ENCODE results near the gene FDX2. TPM values are rescaled to one million over a fixed set of nuclear protein-coding genes. Genes with fewer than 3 reads are reported as not detected.

FDX2 gene
- total and polyA plus RNA-seq, 2 donors (not counting 3 experiments of a cell fraction or from before 2014, with no cell fraction given) = 20.5 to 59.8 TPM

GRCh38 chr19:10269333-10270179 lies 46.3 kb downstream of the FDX2 start:
- Histone ChIP-seq H3K9me3 (replicated peaks; ENCODE audit: control insufficient read depth, insufficient read depth, low read length) (no peaks in the 10 kb centered on the region), H2AFZ (ENCODE audit: low read depth, low read length) (peak overlapping the region; percentile 9), H4K20me1 (replicated peaks; ENCODE audit: control insufficient read depth, extremely low read depth, insufficient read depth, low read length) (no peaks in the 10 kb centered on the region), H3K4me3 (replicated peaks in 1 of 3; ENCODE audit: insufficient read depth in 1 of 3, low read depth in 1 of 3, low read length in 3 of 3) (no peak overlapping the region), H3K4me2 (ENCODE audit: insufficient read depth, low read length) (peak overlapping the region; percentile 50), H3K27me3 (ENCODE audit: control insufficient read depth in 2 of 2, insufficient read depth in 2 of 2, low read length in 2 of 2) (no peaks in the 10 kb centered on the region), H3K36me3 (ENCODE audit: control insufficient read depth in 2 of 2, extremely low read depth in 1 of 2, insufficient read depth in 2 of 2, low read length in 2 of 2) (no peaks in the 10 kb centered on the region), H3K9ac (replicated peaks; ENCODE audit: extremely low read depth, insufficient read depth, low read length) (peak overlapping the region; percentile 61), H3K9me1 (replicated peaks; ENCODE audit: control insufficient read depth, extremely low read depth, insufficient read depth, low read length) (no peaks in the 10 kb centered on the region), H3K79me2 (ENCODE audit: control insufficient read depth, insufficient read depth, low read length) (no peaks in the 10 kb centered on the region), H3K4me1 (ENCODE audit: control insufficient read depth, extremely low read depth, insufficient read depth, low read length) (peaks cover 36% of the 10 kb centered on the region), H3K27ac (ENCODE audit: insufficient read depth, low read depth, low read length) (peak overlapping the region; percentile 73)
- DNase-seq (ENCODE audit: low read depth, low spot score) (peak; percentile 90), FAIRE-seq (peak; percentile 84)
- dilution Hi-C loops (cut with MboI; ENCODE audit: extremely low pct_ligation_motif_present, low sequenced_read_pairs) = no loop called here
- ChIA-PET CTCF (interaction anchor here (0.6 to 9.0 kb wide), 34 partner anchors 10 to 154 kb away, joined by 3 to 411 read pairs (median 6); partner anchors contain the start of genes CDC37, FDX2, ICAM4 and ICAM5), POLR2A (interaction anchor here (0.7 to 2.6 kb wide), 6 partner anchors 9 to 121 kb away, joined by 5 to 15 read pairs (median 12); partner anchors contain the start of genes ICAM4 and ICAM5)
- intact Hi-C loops (cut with micrococcal nuclease) = loop anchor here (1.0 to 5.0 kb wide), 5 partner anchors 17 to 120 kb away; partner anchors contain the start of genes FDX2, ICAM4, RAVER1 and TYK2
- BruUV-seq (replicated peaks) = no TSS peak
- TF ChIP-seq GATA2 (IDR thresholded peaks at IDR 0.05; ENCODE audit: insufficient read depth, insufficient read length, low read depth, low read length) = no peak
- no peak for TF ChIP-seq JUN (IDR thresholded peaks at IDR 0.05; ENCODE audit: borderline replicate concordance, insufficient read depth, insufficient read length, low read depth)
- TF ChIP-seq MAX (IDR thresholded peaks at IDR 0.05; ENCODE audit: insufficient read depth, insufficient read length) = peak; percentile 11
- TF ChIP-seq POLR2AphosphoS5 (IDR thresholded peaks at IDR 0.05; ENCODE audit: insufficient read depth, low read depth, low read length) = no peak
- TF ChIP-seq CTCF (IDR thresholded peaks at IDR 0.05; ENCODE audit: extremely low read depth in 1 of 2, insufficient read depth in 1 of 2, low read depth in 1 of 2, low read length in 2 of 2) = peak; percentile 88 to 93
- TF ChIP-seq FOS (IDR thresholded peaks at IDR 0.05; ENCODE audit: borderline replicate concordance, insufficient read depth, low read length) = no peak
